ENCODE results near the gene PGAP1.

The PGAP1 gene

GRCh38 chr2:196949116-196949515 is 22.6 kb upstream of the PGAP1 start:
- Histone ChIP-seq H3K36me3 (ENCODE audit: low read length) (no peaks in the 10 kb centered on the region), H3K9me3 (ENCODE audit: insufficient read depth, low read length) (no peaks in the 10 kb centered on the region), H4K20me1 (ENCODE audit: low read depth, low read length) (no peaks in the 10 kb centered on the region), H3F3A (ENCODE audit: insufficient read depth) (no peaks in the 10 kb centered on the region), H2AFZ (ENCODE audit: low read depth, low read length, severe bottlenecking) (no peak overlapping the region), H3K4me3 (ENCODE audit: insufficient read depth, low read length, poor library complexity, severe bottlenecking) (no peak overlapping the region), H3K27ac (ENCODE audit: low read depth, low read length) (no peak overlapping the region), H3K27me3 (ENCODE audit: low read length) (no peaks in the 10 kb centered on the region), H3K79me2 (ENCODE audit: insufficient read depth, low read length) (no peaks in the 10 kb centered on the region), H3K4me2 (ENCODE audit: low read depth, low read length, poor library complexity, severe bottlenecking) (no peak overlapping the region), H3K9me2 (replicated peaks; ENCODE audit: insufficient read depth, low read length) (no peaks in the 10 kb centered on the region), H3K9ac (ENCODE audit: low read length) (no peak overlapping the region)
- TF ChIP-seq, protein P1, sequence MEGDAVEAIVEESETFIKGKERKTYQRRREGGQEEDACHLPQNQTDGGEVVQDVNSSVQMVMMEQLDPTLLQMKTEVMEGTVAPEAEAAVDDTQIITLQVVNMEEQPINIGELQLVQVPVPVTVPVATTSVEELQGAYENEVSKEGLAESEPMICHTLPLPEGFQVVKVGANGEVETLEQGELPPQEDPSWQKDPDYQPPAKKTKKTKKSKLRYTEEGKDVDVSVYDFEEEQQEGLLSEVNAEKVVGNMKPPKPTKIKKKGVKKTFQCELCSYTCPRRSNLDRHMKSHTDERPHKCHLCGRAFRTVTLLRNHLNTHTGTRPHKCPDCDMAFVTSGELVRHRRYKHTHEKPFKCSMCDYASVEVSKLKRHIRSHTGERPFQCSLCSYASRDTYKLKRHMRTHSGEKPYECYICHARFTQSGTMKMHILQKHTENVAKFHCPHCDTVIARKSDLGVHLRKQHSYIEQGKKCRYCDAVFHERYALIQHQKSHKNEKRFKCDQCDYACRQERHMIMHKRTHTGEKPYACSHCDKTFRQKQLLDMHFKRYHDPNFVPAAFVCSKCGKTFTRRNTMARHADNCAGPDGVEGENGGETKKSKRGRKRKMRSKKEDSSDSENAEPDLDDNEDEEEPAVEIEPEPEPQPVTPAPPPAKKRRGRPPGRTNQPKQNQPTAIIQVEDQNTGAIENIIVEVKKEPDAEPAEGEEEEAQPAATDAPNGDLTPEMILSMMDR (IDR thresholded peaks at IDR 0.05; ENCODE audit: insufficient read depth, low read length, poor library complexity, severe bottlenecking) = no peak
- no peak for TF ChIP-seq EZH2phosphoT487 (conservative IDR thresholded peaks at IDR 0.05; ENCODE audit: low read length)

GRCh38 chr2:196944570-196944969 is 18.1 kb upstream of the PGAP1 start:
- Histone ChIP-seq H3K4me3 (ENCODE audit: insufficient read depth, low read length, poor library complexity, severe bottlenecking) (no peak overlapping the region), H3K4me2 (ENCODE audit: low read depth, low read length, poor library complexity, severe bottlenecking) (no peak overlapping the region), H3K79me2 (ENCODE audit: insufficient read depth, low read length) (no peaks in the 10 kb centered on the region), H3K27me3 (ENCODE audit: low read length) (no peaks in the 10 kb centered on the region), H2AFZ (ENCODE audit: low read depth, low read length, severe bottlenecking) (no peak overlapping the region), H3K36me3 (ENCODE audit: low read length) (no peaks in the 10 kb centered on the region), H3F3A (ENCODE audit: insufficient read depth) (no peaks in the 10 kb centered on the region), H3K9me2 (replicated peaks; ENCODE audit: insufficient read depth, low read length) (no peaks in the 10 kb centered on the region), H3K9me3 (ENCODE audit: insufficient read depth, low read length) (no peaks in the 10 kb centered on the region), H4K20me1 (ENCODE audit: low read depth, low read length) (no peaks in the 10 kb centered on the region), H3K27ac (ENCODE audit: low read depth, low read length) (no peak overlapping the region), H3K9ac (ENCODE audit: low read length) (no peak overlapping the region)
- TF ChIP-seq, protein P1 (IDR thresholded peaks at IDR 0.05; ENCODE audit: insufficient read depth, low read length, poor library complexity, severe bottlenecking) = no peak
- TF ChIP-seq EZH2phosphoT487 (conservative IDR thresholded peaks at IDR 0.05; ENCODE audit: low read length) = no peak

DNA sequence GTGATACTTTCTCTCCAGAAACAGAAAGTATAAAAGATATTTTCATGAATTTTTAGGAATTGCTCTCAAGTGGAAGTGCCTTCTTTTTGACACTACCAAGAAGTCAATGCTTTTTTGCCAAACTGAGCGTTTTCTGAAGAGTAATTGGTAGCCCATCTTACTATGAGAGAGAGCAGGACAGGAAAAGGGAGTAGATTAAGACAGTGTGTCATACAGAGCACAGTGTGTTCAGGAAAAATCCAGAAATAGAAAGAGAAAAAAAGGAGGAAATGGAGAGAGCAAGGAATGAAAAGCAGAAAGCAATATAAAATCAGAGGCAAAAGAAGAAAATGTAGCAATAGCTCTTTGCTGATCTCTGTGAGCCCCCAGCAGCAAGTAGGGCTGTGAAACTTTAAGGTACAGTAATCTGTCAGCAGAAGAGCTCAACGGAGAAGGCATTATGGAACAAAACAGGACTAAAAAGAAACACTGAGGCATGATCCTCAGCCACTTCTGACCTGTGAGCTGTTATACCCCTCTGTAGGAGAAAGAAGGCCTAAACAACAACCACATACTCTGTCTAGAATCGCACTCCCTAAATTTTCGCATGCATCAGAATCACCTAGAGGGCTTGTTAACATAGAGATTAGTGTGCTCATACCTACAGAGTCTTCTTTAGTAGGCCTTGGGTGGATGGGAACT is 15.0 kb upstream of the PGAP1 start:
- Histone ChIP-seq H3K9me2 (replicated peaks; ENCODE audit: insufficient read depth, low read length) (no peaks in the 10 kb centered on the region), H4K20me1 (ENCODE audit: low read depth, low read length) (no peaks in the 10 kb centered on the region), H3K27ac (ENCODE audit: low read depth, low read length) (no peak overlapping the region), H3K4me2 (ENCODE audit: low read depth, low read length, poor library complexity, severe bottlenecking) (no peak overlapping the region), H2AFZ (ENCODE audit: low read depth, low read length, severe bottlenecking) (no peak overlapping the region), H3K9me3 (ENCODE audit: insufficient read depth, low read length) (no peaks in the 10 kb centered on the region), H3K4me3 (ENCODE audit: insufficient read depth, low read length, poor library complexity, severe bottlenecking) (no peak overlapping the region), H3K9ac (ENCODE audit: low read length) (no peak overlapping the region), H3K79me2 (ENCODE audit: insufficient read depth, low read length) (no peaks in the 10 kb centered on the region), H3K27me3 (ENCODE audit: low read length) (no peaks in the 10 kb centered on the region), H3K36me3 (ENCODE audit: low read length) (no peaks in the 10 kb centered on the region), H3F3A (ENCODE audit: insufficient read depth) (no peaks in the 10 kb centered on the region)
- no peak for TF ChIP-seq EZH2phosphoT487 (conservative IDR thresholded peaks at IDR 0.05; ENCODE audit: low read length)
- TF ChIP-seq, protein P1 (IDR thresholded peaks at IDR 0.05; ENCODE audit: insufficient read depth, low read length, poor library complexity, severe bottlenecking) = no peak
